GM13977 (cell line): ENCODE results near the gene FBXL4.

Experiments
- DNase-seq: peaks from one replicate; pipeline ENCODE4 v3.0.0; 2012; ENCODE audit warnings: low spot score
- CTCF ChIP-seq: IDR thresholded peaks from 2 replicates; pipeline ENCODE4 v1.5.1; 2012; ENCODE audit warnings: mild to moderate bottlenecking, control low read depth; ENCODE audit not compliant: insufficient read depth; ENCODE audit errors: extremely low read depth, missing control alignments
- in situ Hi-C: fragments of 300-500 bp; cut with MboI; formaldehyde crosslinking; loops from one replicate; pipeline ENCODE4 v1.12.0; 2022; ENCODE audit warnings: low sequenced_read_pairs, low pct_unique_long_range_greater_than_20kb, mixed read lengths, inconsistent platforms; ENCODE audit not compliant: unreplicated experiment

The FBXL4 gene

GRCh38 chr6:98871821-98872220 lies 75.9 kb downstream of the FBXL4 start:
- TF ChIP-seq CTCF: no peak
- DNase-seq: no peak
- in situ Hi-C loops: no loop called here

- in situ Hi-C loops: no loop called here
- no peak for DNase-seq
- TF ChIP-seq CTCF: no peak
Observed at GRCh38 chr6:98871057-98871456, 76.7 kb downstream of the FBXL4 start.

GRCh38 chr6:98864497-98864896 lies 83.2 kb downstream of the FBXL4 start:
- in situ Hi-C loops: no loop called here
- no peak for TF ChIP-seq CTCF
- no peak for DNase-seq

- DNase-seq: no peak
- in situ Hi-C loops: loop anchor here (25.0 kb wide), 2 partner anchors 764 to 1614 kb away; partner anchors contain the start of genes PRDM13 and SIM1
- TF ChIP-seq CTCF: no peak
Observed at GRCh38 chr6:98848539-98849242, 99.1 kb downstream of the FBXL4 start.

GRCh38 chr6:98847779-98848538 lies 99.8 kb downstream of the FBXL4 start:
- in situ Hi-C loops: loop anchor here (25.0 kb wide), 2 partner anchors 764 to 1614 kb away; partner anchors contain the start of genes PRDM13 and SIM1
- DNase-seq: peak; percentile 49
- TF ChIP-seq CTCF: no peak

GRCh38 chr6:98847416-98847778 lies 100.3 kb downstream of the FBXL4 start:
- in situ Hi-C loops: loop anchor here (25.0 kb wide), 2 partner anchors 765 to 1615 kb away; partner anchors contain the start of genes PRDM13 and SIM1
- TF ChIP-seq CTCF: no peak
- DNase-seq: no peak
